ENCODE measurements around the gene ANXA4.
A peak's percentile ranks its signal among the peaks of the same experiment; 100 is the strongest.

- no peak for TF ChIP-seq CTCF (IDR thresholded peaks at IDR 0.05)
- no peak for TF ChIP-seq POLR2A (IDR thresholded peaks at IDR 0.05)
- TF ChIP-seq POLR2AphosphoS5 (IDR thresholded peaks at IDR 0.05; ENCODE audit: insufficient read depth in 1 of 2, low read depth in 1 of 2): peak in 1 of 2 donors; percentile 39
These were observed 24.1 kb downstream of the ANXA4 start for GRCh38 chr2:69766014-69766413.

Data from vagina (tissue), 2 donors.